SK-N-SH (cell line): ENCODE results near the gene TSEN15. TPM values are rescaled to one million over a fixed set of nuclear protein-coding genes. Genes with fewer than 3 reads are reported as not detected.

Experiments
- CTCF ChIA-PET: fragments of 300-600, 350-600 bp; formaldehyde crosslinking; extraction: SDS; loops from one replicate; lab custom pipeline; 2021; lab: Yijun Ruan, JAX
- POLR2A ChIA-PET: fragments of 350-600 bp; sonication (Branson Sonifier 250); formaldehyde crosslinking; extraction: SDS; loops from one replicate; lab custom pipeline; 2020; ENCODE audit warnings: antibody characterized with exemption, inconsistent platforms; lab: Yijun Ruan, JAX
- DNase-seq: peaks from one replicate; pipeline ENCODE4 v3.0.0; 2012
- H2AFZ ChIP-seq: fragments of 200-600 bp; sonication (generic); 2 replicates; pipeline ENCODE4 v1.8.1; 2016; ENCODE audit warnings: antibody characterized with exemption, mild to moderate bottlenecking, low read depth
- H3F3A ChIP-seq: fragments of 200-600 bp; sonication (generic); replicated peaks from 2 replicates; pipeline ENCODE3; 2016; ENCODE audit warnings: antibody characterized with exemption, mild to moderate bottlenecking; ENCODE audit not compliant: insufficient read depth
- H3K27ac ChIP-seq, 2 experiments: fragments of 200-500 bp in 1 of 2; fragments of 200-600 bp in 1 of 2; sonication (Bioruptor generic) in 1 of 2; sonication (generic), shearing (Covaris generic) in 1 of 2; 2 replicates each; pipeline versions ENCODE4 v1.5.1 to v1.6.1; 2014 to 2016; ENCODE audit warnings: low read depth in 2 of 2, inconsistent platforms in 1 of 2, low read length in 1 of 2, mild to moderate bottlenecking in 1 of 2, mixed read lengths in 1 of 2
- H3K27me3 ChIP-seq: fragments of 200-600 bp; sonication (generic), shearing (Covaris generic); 2 replicates; pipeline ENCODE4 v1.6.1; 2016; ENCODE audit warnings: mixed run types; ENCODE audit not compliant: insufficient read depth
- H3K36me3 ChIP-seq, 2 experiments: fragments of 200-500 bp in 1 of 2; fragments of 200-600 bp in 1 of 2; sonication (Bioruptor generic) in 1 of 2; sonication (generic) in 1 of 2; replicated peaks in 1 of 2; 2 replicates each; pipeline versions ENCODE3 to v1.5.1; 2014 to 2016; ENCODE audit warnings: low read length in 1 of 2, mild to moderate bottlenecking in 1 of 2; ENCODE audit not compliant: insufficient read depth in 2 of 2, control insufficient read depth in 1 of 2
- H3K4me1 ChIP-seq, 2 experiments: fragments of 200-500 bp in 1 of 2; fragments of 200-600 bp in 1 of 2; sonication (Bioruptor generic) in 1 of 2; sonication (generic), shearing (Covaris generic) in 1 of 2; 2 replicates each; pipeline versions ENCODE4 v1.5.1 to v1.6.1; 2014 to 2016; ENCODE audit warnings: low read depth in 1 of 2, low read length in 1 of 2, mixed run types in 1 of 2; ENCODE audit not compliant: insufficient read depth in 2 of 2, control insufficient read depth in 1 of 2
- H3K4me2 ChIP-seq: fragments of 200-600 bp; sonication (generic), shearing (Covaris generic); 2 replicates; pipeline ENCODE4 v1.6.1; 2017; ENCODE audit warnings: mixed run types
- H3K4me3 ChIP-seq, 2 experiments: fragments of 200-500 bp in 1 of 2; fragments of 200-600 bp in 1 of 2; sonication (Bioruptor generic) in 1 of 2; sonication (generic), shearing (Covaris generic) in 1 of 2; 2 replicates each; pipeline versions ENCODE4 v1.5.1 to v1.8.1; 2014 to 2016; ENCODE audit warnings: low read depth in 2 of 2, inconsistent platforms in 1 of 2, low read length in 1 of 2, mild to moderate bottlenecking in 1 of 2, mixed read lengths in 1 of 2, moderate library complexity in 1 of 2
- H3K79me2 ChIP-seq: fragments of 200-600 bp; sonication (generic); 2 replicates; pipeline ENCODE4 v1.8.1; 2017; ENCODE audit warnings: mild to moderate bottlenecking; ENCODE audit not compliant: insufficient read depth
- H3K9ac ChIP-seq: fragments of 200-600 bp; sonication (generic); 2 replicates; pipeline ENCODE4 v1.6.1; 2017; ENCODE audit warnings: mixed run types
- H3K9me2 ChIP-seq: fragments of 200-600 bp; sonication (generic); 2 replicates; pipeline ENCODE4 v1.6.1; 2017; ENCODE audit warnings: mixed run types
- H3K9me3 ChIP-seq: fragments of 200-600 bp; sonication (generic); 2 replicates; pipeline ENCODE4 v1.6.1; 2017; ENCODE audit warnings: mixed run types, mild to moderate bottlenecking, moderate library complexity
- H4K20me1 ChIP-seq: fragments of 200-600 bp; sonication (generic); 2 replicates; pipeline ENCODE4 v1.6.1; 2017; ENCODE audit warnings: mild to moderate bottlenecking, mixed run types; ENCODE audit not compliant: insufficient read depth
- EP300 ChIP-seq, 2 experiments: IDR thresholded peaks; 2 replicates each; pipeline versions ENCODE4 v1.4.0 to v1.6.1; 2012; ENCODE audit warnings: borderline replicate concordance in 1 of 2, low read depth in 1 of 2, low read length in 1 of 2
- FOXM1 ChIP-seq: IDR thresholded peaks from 2 replicates; pipeline ENCODE4 v1.4.0; 2012; ENCODE audit warnings: low read depth, mild to moderate bottlenecking
- SIN3A ChIP-seq: IDR thresholded peaks from 2 replicates; pipeline ENCODE4 v1.6.1; 2012; ENCODE audit warnings: low read depth, mild to moderate bottlenecking, low read length, moderate library complexity, borderline replicate concordance
- SMC3 ChIP-seq: IDR thresholded peaks from 2 replicates; pipeline ENCODE4 v1.6.1; 2012; ENCODE audit warnings: low read depth, low read length, improper control_type of control experiment
- TCF12 ChIP-seq: IDR thresholded peaks from 2 replicates; pipeline ENCODE4 v1.4.0; 2012
- TEAD4 ChIP-seq: IDR thresholded peaks from 2 replicates; pipeline ENCODE4 v1.4.0; 2012; ENCODE audit warnings: mild to moderate bottlenecking, borderline replicate concordance; ENCODE audit not compliant: insufficient read depth
- YY1 ChIP-seq: IDR thresholded peaks from 2 replicates; pipeline ENCODE4 v1.4.0; 2012; ENCODE audit warnings: low read depth, mild to moderate bottlenecking
- ZBTB33 ChIP-seq: IDR thresholded peaks from 2 replicates; pipeline ENCODE4 v1.4.0; 2012; ENCODE audit warnings: low read depth, borderline replicate concordance
- WGBS: methylation state at CpG from one replicate; pipeline ENCODE4 v1.1.6; 2017; ENCODE audit warnings: low lambda C conversion rate; 5-methylcytosine and 5-hydroxymethylcytosine counted together
- polyA plus RNA-seq, 3 experiments: library from polyadenylated mRNA; depleted of rRNA; stranded (reverse); fragments of >200 nt; gene quantifications; 2 replicates each; pipeline ENCODE4 v1.2.3, GENCODE V29; 2012
- TF ChIP-seq, protein P1 (sequence below): IDR thresholded peaks from 2 replicates; pipeline ENCODE4 v1.6.1; 2012; ENCODE audit warnings: mild to moderate bottlenecking, low read depth, low read length, moderate library complexity
- TF ChIP-seq, protein P2 (sequence below): fragments of 150-350 bp; IDR thresholded peaks from 2 replicates; pipeline ENCODE4 v1.6.1; 2016; ENCODE audit warnings: mild to moderate bottlenecking, low read depth, low read length
- TF ChIP-seq, protein P3 (sequence below): IDR thresholded peaks from 2 replicates; pipeline ENCODE4 v1.4.0; 2012; ENCODE audit warnings: low read depth
- TF ChIP-seq, protein P4 (sequence below): fragments of 200-600 bp; sonication (generic); IDR thresholded peaks from 2 replicates; pipeline ENCODE4 v1.6.1; 2017; ENCODE audit warnings: antibody characterized with exemption, mild to moderate bottlenecking, moderate library complexity

The TSEN15 gene
- polyA plus RNA-seq, 1 of the 3 experiments (the other 2 are of a cell fraction), result 29.0 TPM

DNA sequence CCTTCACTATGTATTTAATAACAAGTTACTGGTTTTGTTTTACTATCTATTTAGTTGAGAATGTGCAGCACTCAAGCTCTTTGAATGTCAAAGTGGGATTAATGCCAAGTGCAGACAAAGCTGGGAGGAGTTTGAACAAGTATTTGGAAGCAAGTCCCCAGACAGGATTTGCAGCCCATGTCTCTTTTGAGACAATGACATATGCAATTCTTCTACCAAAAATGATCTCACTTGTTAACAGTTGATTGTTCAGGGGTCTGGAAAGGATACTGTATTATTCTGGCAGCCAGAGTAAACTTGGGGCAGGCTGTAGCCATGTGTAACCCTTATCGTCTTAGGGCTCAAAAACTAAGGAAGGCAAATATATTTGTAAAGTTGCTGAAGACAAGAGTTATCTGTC lies 29.8 kb upstream of the TSEN15 start:
- no peak for DNase-seq
- no peak overlapping the region for H2AFZ ChIP-seq
- peaks cover 5% of the 10 kb centered on the region for H3F3A ChIP-seq
- no peaks in the 10 kb centered on the region for H3K36me3 ChIP-seq
- POLR2A ChIA-PET, result no interaction called here
- TF ChIP-seq ZBTB33 (no peak), TCF12 (peak; percentile 21; the same call in 1 of the 2 replicates)
- TF ChIP-seq, all 33 proteins: peak for 1
- no peak overlapping the region for H3K9ac ChIP-seq
- no peaks in the 10 kb centered on the region for H4K20me1 ChIP-seq
- WGBS, result 74% methylated on average over 1 of the region's 1 CpG
- peaks cover 29 to 63% of the 10 kb centered on the region in 2 experiments; a peak in 3 of 4 replicates for H3K4me1 ChIP-seq
- no peak overlapping the region for H3K4me3 ChIP-seq
- H3K4me2 ChIP-seq, result no peak overlapping the region
- no peaks in the 10 kb centered on the region for H3K27me3 ChIP-seq
- H3K27ac ChIP-seq, result peak overlapping the region in 1 of 2 experiments; percentile 78; a peak in 2 of 4 replicates
- CTCF ChIA-PET, result no interaction called here
- H3K79me2 ChIP-seq, result no peaks in the 10 kb centered on the region
- H3K9me2 ChIP-seq, result no peaks in the 10 kb centered on the region
- no peaks in the 10 kb centered on the region for H3K9me3 ChIP-seq

GRCh38 chr1:184022668-184023067 lies 28.9 kb upstream of the TSEN15 start:
- H4K20me1 ChIP-seq, result no peaks in the 10 kb centered on the region
- H3K9ac ChIP-seq, result no peak overlapping the region
- H3K4me2 ChIP-seq, result no peak overlapping the region
- 10% methylated on average over 2 of the region's 2 CpGs for WGBS
- H3K9me2 ChIP-seq, result no peaks in the 10 kb centered on the region
- CTCF ChIA-PET, result interaction anchor here (1.0 to 1.6 kb wide), 3 partner anchors 9 to 29 kb away, joined by 3 to 4 read pairs (median 3); partner anchors contain the start of gene TSEN15
- DNase-seq, result peak; percentile 16
- no peak for TF ChIP-seq EP300 (IDR thresholded peaks at IDR 0.05; ENCODE audit: borderline replicate concordance in 1 of 2, low read depth in 1 of 2, low read length in 1 of 2)
- TF ChIP-seq TCF12, result peak; percentile 63
- peaks cover 5% of the 10 kb centered on the region for H3F3A ChIP-seq
- POLR2A ChIA-PET, result no interaction called here
- H3K79me2 ChIP-seq, result no peaks in the 10 kb centered on the region
- no peak overlapping the region for H2AFZ ChIP-seq
- H3K36me3 ChIP-seq, result no peaks in the 10 kb centered on the region
- H3K27me3 ChIP-seq, result no peaks in the 10 kb centered on the region
- H3K9me3 ChIP-seq, result no peaks in the 10 kb centered on the region
- peaks cover 29 to 64% of the 10 kb centered on the region in 2 experiments; a peak in 3 of 4 replicates for H3K4me1 ChIP-seq
- H3K4me3 ChIP-seq, result no peak overlapping the region
- peak overlapping the region in 1 of 2 experiments; percentile 78; a peak in 2 of 4 replicates for H3K27ac ChIP-seq

DNA sequence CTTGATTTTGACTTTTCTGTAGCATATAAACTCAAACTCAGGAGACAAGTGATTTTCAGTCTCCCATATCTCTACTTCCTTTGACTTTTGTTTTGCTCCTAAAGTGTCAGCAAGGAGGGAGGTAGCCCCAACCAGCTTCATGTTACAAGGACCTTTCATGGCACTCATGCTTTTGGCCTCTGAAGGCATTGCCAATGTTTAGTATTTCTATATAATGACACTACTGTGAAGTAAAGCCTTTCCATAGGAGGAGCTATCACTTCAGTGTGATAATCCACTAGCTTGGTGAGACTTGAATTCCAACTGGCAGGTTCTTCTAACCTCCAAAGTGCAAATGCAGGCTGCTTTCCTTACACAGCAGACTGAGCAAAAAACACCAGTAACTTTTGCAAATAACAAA lies 28.4 kb upstream of the TSEN15 start:
- H3K79me2 ChIP-seq, result no peaks in the 10 kb centered on the region
- H3K27me3 ChIP-seq, result no peaks in the 10 kb centered on the region
- no peak for DNase-seq
- peak overlapping the region in 1 of 2 experiments; percentile 78; a peak in 2 of 4 replicates for H3K27ac ChIP-seq
- no peak overlapping the region for H3K9ac ChIP-seq
- ChIA-PET POLR2A (no interaction called here), CTCF (interaction anchor here (1.0 to 1.6 kb wide), 3 partner anchors 9 to 29 kb away, joined by 3 to 4 read pairs (median 3); partner anchors contain the start of gene TSEN15)
- no peaks in the 10 kb centered on the region for H4K20me1 ChIP-seq
- H3K4me1 ChIP-seq, result peaks cover 29 to 63% of the 10 kb centered on the region in 2 experiments; a peak in 3 of 4 replicates
- no peak overlapping the region for H3K4me3 ChIP-seq
- H3K9me3 ChIP-seq, result no peaks in the 10 kb centered on the region
- H3K4me2 ChIP-seq, result no peak overlapping the region
- H3K9me2 ChIP-seq, result no peaks in the 10 kb centered on the region
- no peak overlapping the region for H2AFZ ChIP-seq
- no peaks in the 10 kb centered on the region for H3K36me3 ChIP-seq
- H3F3A ChIP-seq, result peaks cover 5% of the 10 kb centered on the region
- TF ChIP-seq SIN3A (no peak), TEAD4 (no peak), YY1 (no peak), SMC3 (no peak), FOXM1 (no peak)
- TF ChIP-seq, protein P1, sequence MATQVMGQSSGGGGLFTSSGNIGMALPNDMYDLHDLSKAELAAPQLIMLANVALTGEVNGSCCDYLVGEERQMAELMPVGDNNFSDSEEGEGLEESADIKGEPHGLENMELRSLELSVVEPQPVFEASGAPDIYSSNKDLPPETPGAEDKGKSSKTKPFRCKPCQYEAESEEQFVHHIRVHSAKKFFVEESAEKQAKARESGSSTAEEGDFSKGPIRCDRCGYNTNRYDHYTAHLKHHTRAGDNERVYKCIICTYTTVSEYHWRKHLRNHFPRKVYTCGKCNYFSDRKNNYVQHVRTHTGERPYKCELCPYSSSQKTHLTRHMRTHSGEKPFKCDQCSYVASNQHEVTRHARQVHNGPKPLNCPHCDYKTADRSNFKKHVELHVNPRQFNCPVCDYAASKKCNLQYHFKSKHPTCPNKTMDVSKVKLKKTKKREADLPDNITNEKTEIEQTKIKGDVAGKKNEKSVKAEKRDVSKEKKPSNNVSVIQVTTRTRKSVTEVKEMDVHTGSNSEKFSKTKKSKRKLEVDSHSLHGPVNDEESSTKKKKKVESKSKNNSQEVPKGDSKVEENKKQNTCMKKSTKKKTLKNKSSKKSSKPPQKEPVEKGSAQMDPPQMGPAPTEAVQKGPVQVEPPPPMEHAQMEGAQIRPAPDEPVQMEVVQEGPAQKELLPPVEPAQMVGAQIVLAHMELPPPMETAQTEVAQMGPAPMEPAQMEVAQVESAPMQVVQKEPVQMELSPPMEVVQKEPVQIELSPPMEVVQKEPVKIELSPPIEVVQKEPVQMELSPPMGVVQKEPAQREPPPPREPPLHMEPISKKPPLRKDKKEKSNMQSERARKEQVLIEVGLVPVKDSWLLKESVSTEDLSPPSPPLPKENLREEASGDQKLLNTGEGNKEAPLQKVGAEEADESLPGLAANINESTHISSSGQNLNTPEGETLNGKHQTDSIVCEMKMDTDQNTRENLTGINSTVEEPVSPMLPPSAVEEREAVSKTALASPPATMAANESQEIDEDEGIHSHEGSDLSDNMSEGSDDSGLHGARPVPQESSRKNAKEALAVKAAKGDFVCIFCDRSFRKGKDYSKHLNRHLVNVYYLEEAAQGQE, result no peak
- TF ChIP-seq, protein P2, sequence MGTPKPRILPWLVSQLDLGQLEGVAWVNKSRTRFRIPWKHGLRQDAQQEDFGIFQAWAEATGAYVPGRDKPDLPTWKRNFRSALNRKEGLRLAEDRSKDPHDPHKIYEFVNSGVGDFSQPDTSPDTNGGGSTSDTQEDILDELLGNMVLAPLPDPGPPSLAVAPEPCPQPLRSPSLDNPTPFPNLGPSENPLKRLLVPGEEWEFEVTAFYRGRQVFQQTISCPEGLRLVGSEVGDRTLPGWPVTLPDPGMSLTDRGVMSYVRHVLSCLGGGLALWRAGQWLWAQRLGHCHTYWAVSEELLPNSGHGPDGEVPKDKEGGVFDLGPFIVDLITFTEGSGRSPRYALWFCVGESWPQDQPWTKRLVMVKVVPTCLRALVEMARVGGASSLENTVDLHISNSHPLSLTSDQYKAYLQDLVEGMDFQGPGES, result no peak
- TF ChIP-seq, protein P3, sequence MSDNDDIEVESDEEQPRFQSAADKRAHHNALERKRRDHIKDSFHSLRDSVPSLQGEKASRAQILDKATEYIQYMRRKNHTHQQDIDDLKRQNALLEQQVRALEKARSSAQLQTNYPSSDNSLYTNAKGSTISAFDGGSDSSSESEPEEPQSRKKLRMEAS, result no peak
- TF ChIP-seq, protein P4, sequence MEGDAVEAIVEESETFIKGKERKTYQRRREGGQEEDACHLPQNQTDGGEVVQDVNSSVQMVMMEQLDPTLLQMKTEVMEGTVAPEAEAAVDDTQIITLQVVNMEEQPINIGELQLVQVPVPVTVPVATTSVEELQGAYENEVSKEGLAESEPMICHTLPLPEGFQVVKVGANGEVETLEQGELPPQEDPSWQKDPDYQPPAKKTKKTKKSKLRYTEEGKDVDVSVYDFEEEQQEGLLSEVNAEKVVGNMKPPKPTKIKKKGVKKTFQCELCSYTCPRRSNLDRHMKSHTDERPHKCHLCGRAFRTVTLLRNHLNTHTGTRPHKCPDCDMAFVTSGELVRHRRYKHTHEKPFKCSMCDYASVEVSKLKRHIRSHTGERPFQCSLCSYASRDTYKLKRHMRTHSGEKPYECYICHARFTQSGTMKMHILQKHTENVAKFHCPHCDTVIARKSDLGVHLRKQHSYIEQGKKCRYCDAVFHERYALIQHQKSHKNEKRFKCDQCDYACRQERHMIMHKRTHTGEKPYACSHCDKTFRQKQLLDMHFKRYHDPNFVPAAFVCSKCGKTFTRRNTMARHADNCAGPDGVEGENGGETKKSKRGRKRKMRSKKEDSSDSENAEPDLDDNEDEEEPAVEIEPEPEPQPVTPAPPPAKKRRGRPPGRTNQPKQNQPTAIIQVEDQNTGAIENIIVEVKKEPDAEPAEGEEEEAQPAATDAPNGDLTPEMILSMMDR, result no peak
